Stimulated activated CD4-positive, alpha-beta T cell treated with anti-CD3 and anti-CD28 coated beads, Interleukin-1b, Interleukin-23, amount 100 ng/mL, for 24 hours (primary cell): ENCODE results near the gene CHRDL1.

ENCODE experiments used
- DNase-seq, 4 experiments: peaks; one replicate each; pipeline ENCODE4 v3.0.0-alpha.2; 2020; ENCODE audit warnings: low read depth in 4 of 4, low spot score in 1 of 4

CHRDL1 gene

DNA sequence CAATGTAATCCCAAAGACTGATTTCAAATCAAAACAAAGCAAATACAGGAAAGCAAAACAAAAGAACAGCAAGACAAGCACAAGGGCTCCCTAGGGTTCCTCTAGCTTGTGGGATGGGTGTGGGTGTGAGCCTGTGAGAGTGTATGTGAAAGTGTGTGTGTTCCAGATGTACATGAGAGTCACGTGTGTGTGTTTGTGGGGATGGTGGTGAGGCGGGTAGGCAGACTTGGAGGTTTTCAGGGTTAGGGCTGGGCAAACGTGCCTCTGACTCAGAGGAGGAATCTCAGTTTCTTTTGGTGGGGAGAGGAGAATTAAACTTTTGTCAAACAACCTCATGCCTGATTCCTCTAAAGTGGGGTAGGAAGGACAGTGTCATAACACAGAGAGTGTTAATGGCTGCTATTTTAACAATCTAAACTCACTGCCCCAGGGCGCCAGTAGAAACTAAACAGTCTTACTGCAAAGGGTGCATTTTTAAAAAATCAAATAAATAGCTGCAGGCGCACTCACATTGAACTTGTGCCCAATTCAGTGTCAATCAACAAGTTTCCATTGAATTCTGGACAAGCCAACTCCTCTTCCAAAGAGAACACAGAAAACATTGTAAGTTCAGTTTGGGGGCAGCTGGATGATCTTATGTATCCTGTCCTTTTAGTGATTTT, 51.8 kb downstream of the CHRDL1 start:
- no peak for DNase-seq

DNA sequence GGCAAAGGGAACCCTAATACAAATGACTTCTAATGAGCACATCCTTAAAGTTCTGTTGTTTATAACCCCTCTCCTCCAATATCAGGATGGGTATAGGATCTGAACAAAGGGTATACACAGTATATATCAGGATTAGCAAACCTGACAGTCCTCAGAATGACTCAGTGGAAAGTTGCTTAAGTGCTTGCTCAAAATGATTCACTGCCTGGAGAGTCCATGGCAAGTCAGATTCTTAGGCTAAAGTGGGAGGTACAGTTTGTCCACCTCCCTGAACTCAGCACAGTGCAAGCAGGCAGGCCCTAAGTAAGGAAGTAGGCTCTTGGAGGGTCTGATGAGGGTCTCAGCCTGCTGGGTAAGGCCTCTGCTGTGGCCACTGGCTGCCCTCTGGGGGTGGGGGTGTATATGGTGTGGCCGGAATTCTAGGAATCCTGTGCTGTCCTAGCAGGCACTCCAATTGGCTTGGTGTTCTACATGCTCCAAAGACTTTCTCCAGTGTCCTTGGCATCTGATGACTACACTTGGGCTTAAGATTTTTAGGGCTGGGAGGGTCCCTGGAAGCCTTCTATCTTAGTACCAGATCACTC, 54.3 kb downstream of the CHRDL1 start:
- DNase-seq = no peak

DNA sequence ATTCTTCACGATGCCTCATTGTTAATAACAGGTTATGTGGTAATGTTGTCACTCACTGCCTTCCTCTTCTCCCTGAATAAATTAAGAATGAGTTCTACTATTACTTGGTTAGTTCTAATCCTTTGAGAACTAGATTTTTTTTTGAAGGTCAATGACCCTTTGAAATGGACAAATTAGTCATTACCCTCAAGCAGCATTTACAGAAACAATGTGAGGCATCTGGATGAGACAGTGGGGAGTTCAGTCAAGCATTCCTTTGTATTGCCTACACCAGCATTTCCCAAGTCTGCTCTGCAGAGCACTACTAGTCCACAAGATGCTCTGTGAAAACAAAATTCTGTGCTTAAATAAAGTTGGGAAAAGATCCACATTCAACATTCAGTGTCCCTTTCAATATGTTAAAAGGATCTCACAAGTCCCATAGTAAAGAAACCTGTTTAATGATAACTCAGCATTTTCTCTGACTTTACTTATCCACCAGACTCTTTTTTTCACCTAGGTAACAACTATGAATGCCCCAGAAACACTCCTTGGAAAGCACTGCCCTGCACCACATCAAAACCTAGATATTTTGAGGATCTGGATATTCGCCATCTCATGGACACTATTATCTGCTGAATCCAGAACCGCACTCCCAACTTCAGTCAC, 60.6 kb downstream of the CHRDL1 start:
- no peak for DNase-seq

DNA sequence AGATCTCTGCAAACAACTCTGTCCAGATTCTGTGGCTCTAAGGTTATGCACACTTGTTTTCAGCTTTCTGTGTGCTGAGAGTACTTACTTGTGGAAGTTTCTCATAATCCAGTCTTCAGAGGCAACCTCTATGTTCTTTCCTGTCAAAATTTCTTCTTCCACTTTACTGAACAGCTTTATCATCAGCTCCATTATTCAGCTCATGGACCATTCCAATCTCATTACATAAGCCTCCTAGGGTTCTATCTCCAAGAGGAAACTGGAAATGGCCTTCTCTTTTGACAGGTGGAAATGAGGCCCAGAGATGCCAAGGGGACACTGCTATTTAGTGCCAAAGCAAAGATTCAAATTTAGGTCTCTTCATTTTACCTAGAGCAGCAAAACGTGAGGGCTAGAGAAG, 61.3 kb downstream of the CHRDL1 start:
- no peak for DNase-seq

DNA sequence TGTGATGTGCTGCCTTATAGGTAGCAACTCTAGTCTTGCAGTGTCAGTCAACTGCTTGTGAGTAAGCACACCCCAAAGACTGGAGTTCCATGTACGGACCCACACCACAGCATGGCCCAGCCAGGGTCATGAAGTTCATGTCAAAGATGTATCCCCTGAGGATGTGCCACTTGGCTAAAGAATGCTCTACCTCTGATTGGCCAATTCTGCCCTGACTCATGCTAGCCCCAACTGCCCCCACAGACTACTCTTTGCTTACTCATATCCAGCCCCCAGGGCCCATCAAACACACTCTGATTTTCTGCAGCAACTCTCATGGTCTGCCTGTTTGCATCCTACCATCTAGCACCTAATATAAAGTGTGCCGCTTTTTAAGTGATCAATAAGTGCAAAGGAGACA, 62.5 kb downstream of the CHRDL1 start:
- DNase-seq = no peak

DNA sequence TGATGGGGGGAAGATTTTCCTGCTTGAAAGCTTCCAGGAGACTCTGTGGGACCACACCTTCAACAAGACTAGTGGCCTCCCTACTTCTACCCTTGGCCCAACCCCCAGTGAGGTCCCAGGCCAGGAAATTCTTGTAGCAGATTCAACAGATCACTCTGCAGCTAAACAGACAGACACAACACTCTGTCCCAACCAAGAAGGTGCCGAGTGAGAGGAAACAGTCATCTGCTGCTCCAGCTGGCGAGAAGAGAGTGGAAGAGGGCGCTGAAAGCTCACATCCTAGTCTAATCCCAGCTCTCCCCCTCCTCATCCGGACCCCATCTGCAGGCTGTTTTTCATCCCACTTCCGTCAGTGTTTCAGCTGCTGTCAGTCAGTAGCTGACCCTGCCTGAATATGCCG, 63.4 kb downstream of the CHRDL1 start:
- no peak for DNase-seq

DNA sequence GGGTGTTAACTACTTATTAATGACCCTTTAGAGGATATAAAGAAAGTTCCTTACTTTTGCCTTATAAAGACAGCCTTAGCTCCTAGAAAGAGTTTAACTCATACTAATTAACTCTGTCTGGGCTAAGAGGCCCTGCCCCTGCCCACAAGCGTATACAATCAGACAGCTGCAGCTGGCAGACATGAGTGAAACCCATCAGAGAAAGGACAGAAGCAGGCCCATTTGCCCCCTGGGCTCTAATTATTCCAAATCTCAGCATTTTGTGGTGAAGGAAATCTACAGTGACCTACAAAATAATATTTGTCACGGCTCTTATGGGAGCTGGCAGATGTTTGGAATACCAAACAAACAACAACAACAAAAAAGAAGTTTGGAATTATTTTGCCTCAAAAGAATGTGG, 71.8 kb downstream of the CHRDL1 start:
- DNase-seq = no peak

DNA sequence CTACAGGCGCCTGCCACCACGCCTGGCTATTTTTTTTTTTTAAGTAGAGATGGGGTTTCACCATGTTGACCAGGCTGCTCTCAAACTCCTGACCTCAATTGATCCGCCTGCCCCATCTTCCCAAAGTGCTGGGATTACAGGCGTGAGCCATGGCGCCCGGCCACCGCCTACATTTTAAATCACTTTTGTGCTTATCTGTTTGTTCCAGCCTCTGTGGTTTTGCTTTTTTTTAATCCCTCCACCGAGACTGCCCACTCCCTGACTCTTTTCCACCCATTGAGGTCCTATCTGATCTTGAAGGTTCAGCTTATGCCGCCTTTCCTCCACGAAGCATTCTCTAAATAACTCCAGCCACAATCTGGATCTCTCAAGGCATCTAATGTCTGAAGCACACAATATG, 73.5 kb downstream of the CHRDL1 start:
- DNase-seq = no peak

DNA sequence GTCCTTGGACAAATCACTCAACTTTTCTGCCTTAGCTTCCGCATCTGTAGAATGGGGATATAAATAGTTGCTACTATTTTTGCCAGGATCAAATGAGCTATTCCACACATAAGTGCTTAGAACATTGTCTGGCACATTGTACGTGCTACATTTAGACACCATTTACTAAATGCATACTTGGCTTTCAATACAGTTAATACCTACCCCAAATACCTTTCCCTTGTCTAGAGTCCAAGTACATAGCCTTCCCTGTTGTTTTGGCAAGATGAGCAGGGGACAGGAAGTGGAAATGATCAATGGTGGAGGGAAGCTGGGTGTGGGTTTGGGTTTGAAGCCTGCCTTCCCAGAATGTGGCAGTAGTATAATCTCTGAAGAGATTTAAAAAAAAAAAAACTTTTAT, 82.0 kb downstream of the CHRDL1 start:
- DNase-seq = no peak

DNA sequence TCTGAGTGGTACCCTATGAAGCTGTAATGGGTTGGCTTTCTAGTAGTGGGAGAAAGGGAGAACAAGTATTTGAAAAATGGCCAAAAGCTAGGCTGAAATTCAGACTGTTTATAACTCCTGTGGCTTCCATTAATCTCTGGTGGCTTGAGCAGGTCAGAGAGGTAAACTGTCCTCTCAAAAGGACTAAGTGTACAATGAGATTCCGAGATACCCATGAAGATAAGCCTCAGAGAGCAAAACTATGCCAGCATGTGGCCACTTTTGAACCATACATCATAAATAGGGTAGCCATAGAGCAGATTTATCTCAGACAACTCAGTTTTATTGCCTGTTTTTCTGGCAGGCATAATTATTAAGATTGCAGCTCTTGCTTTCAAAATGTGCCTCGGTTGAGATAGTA, 89.2 kb downstream of the CHRDL1 start:
- no peak for DNase-seq

DNA sequence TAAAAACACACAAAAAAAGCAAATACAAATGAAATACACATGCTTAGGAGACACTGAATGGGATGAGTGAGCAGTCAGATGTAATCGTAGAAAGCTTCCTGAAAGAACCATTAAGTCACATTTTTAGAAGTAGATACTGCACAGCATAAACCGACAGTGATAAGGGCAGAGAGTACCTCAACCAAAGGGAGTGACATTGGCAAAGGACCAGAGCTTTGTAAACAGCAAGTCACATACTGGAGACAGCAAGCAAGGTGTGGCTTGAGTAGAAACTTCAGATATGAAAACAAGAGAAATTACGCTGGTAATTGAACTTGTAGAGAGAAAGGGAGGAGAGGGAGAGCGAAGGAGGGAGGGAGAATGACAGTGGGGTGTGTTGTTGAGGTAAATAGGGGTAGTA, 92.0 kb downstream of the CHRDL1 start:
- DNase-seq = no peak

DNA sequence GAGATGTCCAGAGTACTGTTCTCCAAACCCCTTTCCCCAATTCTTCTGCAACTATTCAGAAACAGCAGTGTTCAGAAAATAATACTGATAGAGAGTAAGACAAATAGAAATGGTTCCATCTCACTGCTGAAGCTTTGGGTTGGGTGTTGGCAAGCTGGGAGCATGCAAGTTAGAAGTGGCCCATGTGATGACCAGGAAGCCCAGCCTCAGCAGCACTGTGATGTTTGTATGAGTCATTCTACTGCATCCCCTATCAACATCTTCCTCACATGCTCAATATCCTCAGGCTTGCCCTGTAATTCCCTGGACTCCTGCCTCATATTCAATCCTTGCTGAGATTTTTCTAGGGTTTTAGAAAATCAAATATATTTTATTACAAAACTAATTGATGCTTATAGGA, 96.5 kb downstream of the CHRDL1 start:
- no peak for DNase-seq

DNA sequence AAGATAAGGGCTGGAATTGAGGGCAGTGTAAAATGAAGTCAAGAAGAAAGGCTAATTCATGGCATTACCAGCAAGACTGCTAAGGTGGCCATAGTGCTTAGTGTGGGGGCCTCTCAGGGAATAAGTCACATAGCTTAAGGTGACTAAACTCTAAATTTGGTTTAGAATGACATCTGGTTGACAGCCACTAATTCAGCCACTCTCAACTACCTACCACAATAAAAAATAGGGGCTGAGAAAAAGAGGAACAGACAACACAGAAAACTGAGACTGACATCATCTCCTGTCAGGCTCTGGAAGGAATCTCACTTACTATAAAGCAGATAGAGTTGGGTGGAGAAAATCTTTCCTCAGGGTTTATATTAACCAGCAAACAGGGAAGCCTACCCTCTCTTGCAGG, 96.9 kb downstream of the CHRDL1 start:
- DNase-seq = no peak

DNA sequence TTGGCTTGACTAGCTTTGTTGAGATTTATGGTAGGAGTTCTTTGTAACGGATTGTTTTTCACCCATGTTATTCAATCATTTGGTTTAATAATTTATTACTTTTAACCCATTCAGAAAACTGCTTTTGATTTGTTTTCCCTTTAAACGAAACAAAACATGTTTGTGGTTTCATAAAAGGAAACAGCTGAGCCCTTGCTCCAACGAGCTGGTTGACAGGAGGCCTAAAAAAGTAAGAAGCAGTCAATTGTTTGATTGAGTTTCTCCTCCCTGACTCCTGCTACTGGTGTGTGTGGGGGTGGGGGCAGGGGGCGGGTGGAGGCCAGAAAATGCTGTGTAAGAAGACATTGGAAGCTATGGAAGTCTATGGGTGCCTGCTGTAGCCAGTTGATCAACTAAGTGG, 102.8 kb downstream of the CHRDL1 start:
- no peak for DNase-seq

DNA sequence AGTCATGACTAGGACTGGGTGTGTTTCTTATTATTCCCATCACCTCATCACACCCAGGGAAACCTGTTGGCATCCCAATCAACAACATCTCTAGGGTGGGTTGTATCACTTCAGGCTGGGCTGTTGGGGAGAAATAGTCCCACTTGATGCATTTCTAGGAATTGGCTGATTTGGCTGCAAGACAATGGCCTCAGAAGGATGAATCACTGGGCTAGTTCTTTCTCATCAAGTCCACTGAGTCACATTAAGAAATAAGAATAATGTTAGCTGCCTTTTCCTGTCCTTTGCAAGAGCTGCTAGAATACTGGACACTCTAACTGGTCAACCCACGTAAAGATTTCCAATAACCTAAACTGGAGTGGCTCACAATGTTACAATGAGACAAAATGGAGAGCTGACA, 104.2 kb downstream of the CHRDL1 start:
- DNase-seq = no peak

DNA sequence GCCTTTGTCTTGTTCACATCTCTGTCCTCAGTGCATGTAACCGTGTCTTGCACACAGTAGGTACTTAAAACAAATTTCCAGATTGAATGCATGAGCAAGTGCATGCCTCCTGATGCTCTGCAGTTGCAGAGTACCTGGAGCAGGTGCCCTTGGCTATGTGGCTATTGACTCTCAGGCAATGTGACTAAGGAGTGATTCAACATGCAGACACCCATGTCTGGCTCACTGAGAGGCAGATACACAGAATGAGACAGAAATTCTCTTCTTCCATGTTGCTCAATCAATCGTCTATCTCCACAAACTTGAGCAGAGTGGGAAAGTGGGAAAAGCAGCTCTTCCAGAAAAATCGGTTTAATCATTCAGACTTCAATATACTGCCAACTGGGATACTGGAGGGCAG, 111.0 kb downstream of the CHRDL1 start:
- no peak for DNase-seq

DNA sequence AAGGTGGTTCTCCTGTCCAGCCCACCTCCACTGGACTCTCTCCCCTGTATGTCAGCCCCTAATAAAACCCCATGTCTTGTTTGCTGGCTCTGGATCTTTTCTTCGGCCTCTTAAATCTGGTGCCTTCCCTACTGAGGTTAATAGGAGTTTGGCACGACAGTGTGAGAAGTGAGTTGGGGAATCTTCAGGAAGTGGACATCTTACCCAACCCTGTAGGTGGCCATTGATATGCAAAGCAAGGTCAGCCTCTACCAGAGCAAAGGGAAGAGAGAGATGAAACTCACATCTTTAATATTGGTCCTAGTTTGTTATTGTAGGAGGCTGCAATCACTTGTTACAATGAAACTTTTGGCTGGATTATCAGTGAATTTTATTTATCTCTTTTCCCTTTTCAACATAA, 111.7 kb downstream of the CHRDL1 start:
- no peak for DNase-seq

DNA sequence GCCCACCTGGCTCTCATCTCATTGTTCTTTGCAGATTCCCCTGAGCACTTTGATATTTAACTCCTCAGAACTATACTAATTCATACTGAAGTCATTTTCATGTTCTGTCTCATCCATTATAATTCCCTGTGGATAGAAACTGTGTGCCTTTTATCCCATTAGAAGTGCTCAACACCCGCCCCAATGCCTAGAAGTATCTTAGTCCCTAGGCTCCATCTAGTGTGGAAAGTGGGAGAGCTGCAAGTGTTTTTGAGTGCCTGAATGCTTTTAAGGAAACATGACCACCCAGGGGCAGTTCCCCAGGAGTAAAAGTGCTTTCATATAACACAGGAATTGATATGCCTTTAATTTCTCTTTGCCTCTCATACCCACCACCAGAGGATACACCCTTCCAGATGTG, 117.0 kb downstream of the CHRDL1 start:
- DNase-seq = no peak

DNA sequence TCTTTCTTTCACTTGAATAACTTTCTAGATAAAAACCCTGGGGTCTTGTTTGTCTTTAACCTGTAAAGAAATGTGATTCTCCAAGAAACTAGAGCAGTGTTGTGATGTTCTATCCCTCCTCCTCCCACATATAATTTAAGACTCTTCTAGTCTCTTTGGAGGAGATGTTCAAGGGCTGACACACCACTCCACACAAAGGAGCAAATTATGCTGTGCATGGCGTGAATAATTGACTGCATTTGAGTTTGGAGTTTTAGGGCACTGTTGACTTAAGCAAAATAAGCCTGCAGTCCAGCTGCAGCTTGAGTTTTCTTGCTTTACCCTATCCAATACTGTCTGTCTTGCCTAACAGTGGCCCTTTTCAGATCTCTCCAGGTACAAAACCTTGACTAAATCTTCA, 119.7 kb downstream of the CHRDL1 start:
- DNase-seq = no peak

DNA sequence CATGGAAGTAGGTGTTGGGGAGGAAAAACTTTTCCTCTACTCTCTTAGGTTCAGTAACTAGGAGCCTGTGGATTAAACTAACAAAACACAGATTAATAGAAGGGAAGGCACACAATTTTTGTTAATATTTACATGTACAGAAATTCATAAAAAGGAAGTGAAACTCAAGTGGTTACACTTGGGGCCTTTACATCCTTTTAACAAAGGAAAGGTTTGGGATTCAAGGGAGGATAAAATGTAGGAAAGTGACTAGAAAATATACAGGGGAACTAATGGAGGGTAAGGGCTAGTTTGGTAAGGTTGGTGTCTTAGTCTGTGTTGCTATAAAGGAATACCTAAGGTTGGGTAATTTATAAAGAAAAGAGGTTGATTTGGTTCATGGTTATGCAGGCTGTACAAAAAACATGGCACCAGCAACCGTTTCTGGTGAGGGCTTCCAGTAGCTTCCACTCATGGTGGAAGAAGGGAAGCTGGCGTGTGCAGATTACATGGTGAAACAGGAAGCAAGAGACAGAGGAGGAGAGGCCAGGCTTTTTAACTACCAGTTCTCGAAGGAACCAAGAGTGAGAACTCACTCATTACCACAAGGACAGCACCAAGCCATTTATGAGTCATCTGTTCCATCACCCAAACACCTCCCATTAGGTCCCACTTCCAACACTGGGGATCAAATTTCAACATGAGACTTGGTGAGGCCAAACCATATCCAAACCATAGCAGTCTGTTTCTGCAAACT, 124.4 kb downstream of the CHRDL1 start:
- DNase-seq = no peak

DNA sequence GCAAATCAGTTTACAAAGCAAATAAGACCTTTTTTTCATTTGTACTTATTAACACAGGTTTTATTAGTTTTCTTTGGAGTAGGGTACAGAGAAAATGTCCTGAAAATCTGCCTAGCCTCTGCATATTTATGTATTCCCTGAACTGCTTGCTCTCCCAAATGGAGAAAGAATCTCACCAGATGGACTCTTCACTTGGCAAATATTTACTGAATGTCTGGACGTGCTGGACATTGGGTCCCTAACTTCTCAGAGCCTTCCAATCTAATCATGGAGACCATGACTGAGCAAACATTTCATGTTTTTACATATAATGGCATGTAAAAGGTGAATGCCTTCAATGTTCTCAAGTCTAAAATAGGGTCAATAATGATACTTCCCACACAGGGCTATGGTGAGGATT, 126.0 kb downstream of the CHRDL1 start:
- no peak for DNase-seq

DNA sequence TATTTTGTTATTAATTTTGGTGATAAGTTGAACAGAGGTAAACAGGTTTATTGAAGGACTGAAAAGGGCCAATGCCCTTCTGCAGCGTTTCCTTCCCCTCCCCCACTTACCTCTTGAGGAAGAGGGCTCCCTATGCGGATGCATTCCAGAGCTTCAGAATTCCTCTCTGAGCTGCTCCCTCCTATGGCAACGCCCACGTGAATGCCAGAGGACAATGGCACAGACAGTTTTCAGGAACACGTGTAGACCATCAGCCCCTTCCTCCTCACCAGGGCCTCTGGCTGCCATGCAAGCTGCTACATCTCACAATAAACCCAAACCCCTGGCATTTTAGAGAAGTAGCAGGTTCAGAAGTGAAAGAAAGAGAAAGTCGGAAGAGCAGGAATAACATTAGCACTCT, 127.9 kb downstream of the CHRDL1 start:
- no peak for DNase-seq
